SK-N-SH treated with all-trans-retinoic acid at 6 μM for 48 hours (cell line): ENCODE results near the gene BCAT1.

ENCODE experiments used
- OSR1 ChIP-seq: fragments of 250-450 bp; sonication (Bioruptor Pico); IDR thresholded peaks from 2 replicates; pipeline ENCODE4 v1.8.0; 2022; ENCODE audit warnings: moderate library complexity, mild to moderate bottlenecking, inconsistent platforms
- PATZ1 ChIP-seq: fragments of 250-450 bp; sonication (Bioruptor Pico); IDR thresholded peaks from 2 replicates; pipeline ENCODE4 v1.8.0; 2020; ENCODE audit warnings: mild to moderate bottlenecking, moderate library complexity, borderline replicate concordance
- POU6F1 ChIP-seq: fragments of 250-450 bp; sonication (Bioruptor Pico); IDR thresholded peaks from 2 replicates; pipeline ENCODE4 v1.8.0; 2021; ENCODE audit warnings: low read depth, mild to moderate bottlenecking, moderate library complexity, borderline replicate concordance
- PPARA ChIP-seq: fragments of 250-450 bp; sonication (Bioruptor Pico); IDR thresholded peaks from 2 replicates; pipeline ENCODE4 v1.5.0; 2020; ENCODE audit warnings: mild to moderate bottlenecking, borderline replicate concordance
- RARB ChIP-seq: fragments of 250-450 bp; sonication (Bioruptor Pico); IDR thresholded peaks from 2 replicates; pipeline ENCODE4 v1.8.0; 2021; ENCODE audit warnings: mild to moderate bottlenecking, moderate library complexity
- TCF4 ChIP-seq: fragments of 250-450 bp; sonication (Bioruptor Pico); IDR thresholded peaks from 2 replicates; pipeline ENCODE4 v1.8.0; 2021; ENCODE audit warnings: mild to moderate bottlenecking, moderate library complexity, borderline replicate concordance
- ZFP30 ChIP-seq: fragments of 450-650 bp; formaldehyde crosslinking; IDR thresholded peaks from 2 replicates; pipeline ENCODE4 v1.5.0; 2022; ENCODE audit warnings: mild to moderate bottlenecking, moderate library complexity
- ZNF8 ChIP-seq: fragments of 450-650 bp; formaldehyde crosslinking; IDR thresholded peaks from 2 replicates; pipeline ENCODE4 v1.5.0; 2020; ENCODE audit warnings: mild to moderate bottlenecking, moderate library complexity

- TF ChIP-seq OSR1 (CRISPR knock-in tag), result no peak
- no peak for TF ChIP-seq RARB (CRISPR knock-in tag)
- no peak for TF ChIP-seq ZNF8 (CRISPR knock-in tag)
- TF ChIP-seq PATZ1 (CRISPR knock-in tag), result no peak
- TF ChIP-seq TCF4 (CRISPR knock-in tag), result peak; percentile 46
- no peak for TF ChIP-seq PPARA (CRISPR knock-in tag)
- TF ChIP-seq ZFP30, result no peak
- TF ChIP-seq POU6F1, result no peak
These were observed 53.3 kb downstream of the BCAT1 start for GRCh38 chr12:24895612-24896011.
